ENCODE results near the gene ZNF778. TPM values are rescaled to one million over a fixed set of nuclear protein-coding genes. Genes with fewer than 3 reads are reported as not detected.
"Not testable (repeated sequence)": the region's sequence is repeated elsewhere in the genome, so short reads cannot be mapped to it uniquely, and the experiment has no call there.

The ZNF778 gene
- total RNA-seq, 4 donors from 2014 or later, result 7.4 to 30.2 (median 15.9) TPM

- Histone ChIP-seq H3K4me1 (peaks cover 0 to 7% of the 10 kb centered on the region in 2 donors), H3K27me3 (peaks cover 0 to 7% of the 10 kb centered on the region in 2 donors), H3K4me3 (no peak overlapping the region), H3K36me3 (no peaks in the 10 kb centered on the region), H3K27ac (no peak overlapping the region), H3K9me3 (no peaks in the 10 kb centered on the region)
- intact Hi-C loops (cut with DNase I; ENCODE audit: low total_unique reads), result no loop called here
- TF ChIP-seq POLR2A (IDR thresholded peaks at IDR 0.05) (no peak), CTCF (IDR thresholded peaks at IDR 0.05) (no peak)
- DNase-seq, result no peak
These were observed 36.2 kb downstream of the ZNF778 start for GRCh38 chr16:89253548-89254287.

- Histone ChIP-seq H3K9me3 (no peaks in the 10 kb centered on the region), H3K27me3 (peaks cover 0 to 7% of the 10 kb centered on the region in 2 donors), H3K4me1 (peaks cover 0 to 7% of the 10 kb centered on the region in 2 donors), H3K27ac (no peak overlapping the region), H3K4me3 (peak overlapping the region in 1 of 2 donors; percentile 35), H3K36me3 (no peaks in the 10 kb centered on the region)
- TF ChIP-seq POLR2A (IDR thresholded peaks at IDR 0.05), result no peak
- TF ChIP-seq CTCF (IDR thresholded peaks at IDR 0.05), result no peak
- intact Hi-C loops (cut with DNase I; ENCODE audit: low total_unique reads), result no loop called here
- DNase-seq, result no peak
These were observed 39.2 kb downstream of the ZNF778 start for GRCh38 chr16:89256651-89257254.

- H3K9me3 ChIP-seq, result no peaks in the 10 kb centered on the region
- peaks cover 0 to 7% of the 10 kb centered on the region in 2 donors for H3K4me1 ChIP-seq
- DNase-seq, result no peak
- H3K4me3 ChIP-seq, result peak overlapping the region in 1 of 2 donors; percentile 35
- TF ChIP-seq POLR2A (IDR thresholded peaks at IDR 0.05) (no peak), CTCF (IDR thresholded peaks at IDR 0.05) (no peak)
- H3K27ac ChIP-seq, result no peak overlapping the region
- peaks cover 0 to 7% of the 10 kb centered on the region in 2 donors for H3K27me3 ChIP-seq
- H3K36me3 ChIP-seq, result no peaks in the 10 kb centered on the region
- intact Hi-C loops (cut with DNase I; ENCODE audit: low total_unique reads), result no loop called here
These were observed 39.8 kb downstream of the ZNF778 start for GRCh38 chr16:89257281-89257731.

GRCh38 chr16:89257757-89258465, 40.4 kb downstream of the ZNF778 start:
- DNase-seq, result no peak
- Histone ChIP-seq H3K4me1 (peaks cover 0 to 7% of the 10 kb centered on the region in 2 donors), H3K4me3 (peak overlapping the region in 1 of 2 donors; percentile 35), H3K27me3 (peaks cover 0 to 7% of the 10 kb centered on the region in 2 donors), H3K36me3 (no peaks in the 10 kb centered on the region), H3K9me3 (no peaks in the 10 kb centered on the region), H3K27ac (no peak overlapping the region)
- intact Hi-C loops (cut with DNase I; ENCODE audit: low total_unique reads), result no loop called here
- TF ChIP-seq CTCF (IDR thresholded peaks at IDR 0.05) (no peak), POLR2A (IDR thresholded peaks at IDR 0.05) (no peak)

- H3K4me1 ChIP-seq; intact Hi-C loops (cut with DNase I; ENCODE audit: low total_unique reads); DNase-seq: not testable (repeated sequence)
These were observed 42.4 kb downstream of the ZNF778 start for GRCh38 chr16:89259901-89260300.

More at GRCh38 chr16:89259901-89260300, 42.4 kb downstream of the ZNF778 start:
- not testable (repeated sequence) for H3K36me3 ChIP-seq, H3K27ac ChIP-seq, H3K27me3 ChIP-seq, H3K9me3 ChIP-seq, H3K4me3 ChIP-seq

Data from uterus (tissue), 4 donors.